GM19193 (cell line): ENCODE measurements around the gene SLC12A7.

Source experiments
- POLR2A ChIP-seq: IDR thresholded peaks from 4 replicates; pipeline ENCODE4 v1.6.1; 2011; ENCODE audit not compliant: insufficient read depth, insufficient read length; ENCODE audit errors: extremely low read depth

SLC12A7 gene

GRCh38 chr5:1045960-1046560, 65.8 kb downstream of the SLC12A7 start:
- TF ChIP-seq POLR2A = no peak

GRCh38 chr5:1044117-1044516, 67.7 kb downstream of the SLC12A7 start:
- TF ChIP-seq POLR2A = no peak

GRCh38 chr5:1043327-1043726, 68.5 kb downstream of the SLC12A7 start:
- TF ChIP-seq POLR2A = no peak

- TF ChIP-seq POLR2A = no peak
Observed at GRCh38 chr5:1042626-1043025, 69.2 kb downstream of the SLC12A7 start.

GRCh38 chr5:1041225-1042143, 70.4 kb downstream of the SLC12A7 start:
- no peak for TF ChIP-seq POLR2A

GRCh38 chr5:1040571-1040970, 71.3 kb downstream of the SLC12A7 start:
- no peak for TF ChIP-seq POLR2A

GRCh38 chr5:1039706-1040260, 72.1 kb downstream of the SLC12A7 start:
- TF ChIP-seq POLR2A = no peak

GRCh38 chr5:1039210-1039548, 72.7 kb downstream of the SLC12A7 start:
- no peak for TF ChIP-seq POLR2A

GRCh38 chr5:1038417-1039209, 73.2 kb downstream of the SLC12A7 start:
- TF ChIP-seq POLR2A = no peak

GRCh38 chr5:1037671-1038416, 74.0 kb downstream of the SLC12A7 start:
- TF ChIP-seq POLR2A = no peak

- no peak for TF ChIP-seq POLR2A
Observed at GRCh38 chr5:1037123-1037670, 74.7 kb downstream of the SLC12A7 start.

GRCh38 chr5:1036504-1037122, 75.2 kb downstream of the SLC12A7 start:
- TF ChIP-seq POLR2A = no peak
